Right renal cortex interstitium (tissue), 3 donors: Measurements from ENCODE around the gene GLIS1. TPM values are rescaled to one million over a fixed set of nuclear protein-coding genes. Genes with fewer than 3 reads are reported as not detected.

ENCODE experiments used
- DNase-seq, 3 donors: peaks; one replicate each; pipeline ENCODE4 v3.0.0-alpha.2; 2013; ENCODE audit warnings: low read depth in 3 of 3, low spot score in 2 of 3
- polyA plus RNA-seq, 3 donors: library from polyadenylated mRNA; unstranded; fragments of 120-200 nt; gene quantifications; one replicate each; pipeline ENCODE4 v1.2.1, GENCODE V29; 2013; ENCODE audit not compliant: insufficient read length in 3 of 3

The GLIS1 gene
- polyA plus RNA-seq, 3 donors = 1.5 to 1.9 (median 1.7) TPM

GRCh38 chr1:53458634-53459033 lies 280.3 kb downstream of the GLIS1 start:
- no peak for DNase-seq

Other genes with a start within 250 kb of the GLIS1 start
- gene NDC1, start 99.1 kb upstream of the GLIS1 start, polyA plus RNA-seq = 10 to 100 TPM; 30.7 to 31.7 (median 31.7) TPM
- gene YIPF1, start 150.6 kb upstream of the GLIS1 start, polyA plus RNA-seq = 10 to 100 TPM; 38.1 to 40.9 (median 40.0) TPM
- gene DIO1, start 155.0 kb upstream of the GLIS1 start, polyA plus RNA-seq = 10 to 100 TPM in 1 of 3 donors, 1 to 10 TPM in 2; 5.6 to 12.2 (median 9.8) TPM
- 10 to 100 TPM; 46.7 to 48.4 (median 47.4) TPM for gene IFT25, start 206.5 kb upstream of the GLIS1 start, polyA plus RNA-seq
- gene LRRC42, start 207.2 kb upstream of the GLIS1 start, polyA plus RNA-seq = 10 to 100 TPM; 43.7 to 49.9 (median 46.9) TPM